Kidney capillary endothelial cell (primary cell): Measurements from ENCODE around the gene SEC16A.
A peak's percentile ranks its signal among the peaks of the same experiment; 100 is the strongest.

ENCODE experiments used
- DNase-seq: peaks from one replicate; pipeline ENCODE4 v3.0.0-alpha.2; 2018; ENCODE audit warnings: low spot score

The SEC16A gene

DNA sequence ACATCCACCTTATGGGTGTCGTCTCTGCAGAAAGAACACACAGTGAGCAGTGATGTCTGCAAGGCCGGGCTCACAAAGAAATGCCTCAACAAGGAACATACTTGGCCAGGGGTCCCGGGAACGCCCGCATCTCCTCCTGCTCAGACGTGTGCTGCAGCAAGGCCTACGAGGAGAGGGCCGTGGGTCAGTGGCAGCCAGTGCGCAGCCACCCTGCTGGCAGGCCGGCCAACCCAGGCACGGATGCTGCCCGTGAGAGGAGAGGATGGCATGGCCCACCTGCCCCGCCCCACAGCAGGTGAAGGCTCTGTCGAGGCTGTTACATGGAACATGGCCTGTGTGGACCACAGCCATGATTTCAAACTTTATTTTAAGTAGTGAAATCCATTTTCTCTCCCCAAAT, 19.3 kb downstream of the SEC16A start:
- DNase-seq = no peak

DNA sequence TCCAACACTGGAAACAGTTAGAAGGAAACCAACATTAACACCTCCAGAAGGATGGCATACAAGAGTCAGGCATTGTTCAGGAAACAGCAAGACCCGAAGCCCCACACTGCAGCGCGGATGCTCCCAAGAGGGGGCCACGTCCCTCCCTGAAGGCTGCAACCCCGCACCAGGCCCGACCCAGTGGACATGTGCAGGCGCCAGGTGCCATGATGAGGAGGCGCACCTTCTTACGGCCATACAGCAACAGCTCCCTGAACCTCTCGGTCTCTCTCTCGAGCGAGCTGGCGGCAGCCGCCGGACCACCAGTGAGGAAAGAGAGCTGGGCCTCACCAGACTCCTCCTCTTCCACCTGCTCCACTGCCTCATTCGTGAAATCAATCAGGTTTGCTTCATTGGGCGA, 20.2 kb downstream of the SEC16A start:
- no peak for DNase-seq

DNA sequence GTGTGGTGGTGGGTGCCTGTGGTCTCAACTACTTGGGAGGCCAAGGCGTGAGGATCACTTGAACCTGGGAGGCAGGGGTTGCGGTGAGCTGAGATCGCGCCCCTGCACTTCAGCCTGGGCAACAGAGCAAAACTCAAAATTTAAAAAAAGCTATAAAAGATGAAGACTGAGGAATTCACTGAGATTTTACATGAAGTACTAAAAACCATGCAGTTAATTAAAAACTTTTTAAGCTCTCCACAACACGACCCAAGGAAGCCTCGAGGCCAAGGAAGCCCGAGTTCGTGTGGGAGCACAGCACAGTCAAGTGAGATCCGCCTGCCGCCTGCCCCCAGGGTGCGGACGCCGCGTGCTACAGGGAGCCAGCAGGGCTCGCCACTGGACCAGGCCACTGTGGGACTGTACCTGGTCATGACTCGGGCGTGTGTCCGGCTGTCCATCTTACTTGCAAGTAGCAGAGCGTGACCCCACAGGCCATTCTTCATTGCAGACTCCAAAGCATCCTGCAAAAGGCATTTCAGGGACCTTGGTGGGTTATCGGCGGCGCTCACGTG, 22.0 kb downstream of the SEC16A start:
- no peak for DNase-seq

DNA sequence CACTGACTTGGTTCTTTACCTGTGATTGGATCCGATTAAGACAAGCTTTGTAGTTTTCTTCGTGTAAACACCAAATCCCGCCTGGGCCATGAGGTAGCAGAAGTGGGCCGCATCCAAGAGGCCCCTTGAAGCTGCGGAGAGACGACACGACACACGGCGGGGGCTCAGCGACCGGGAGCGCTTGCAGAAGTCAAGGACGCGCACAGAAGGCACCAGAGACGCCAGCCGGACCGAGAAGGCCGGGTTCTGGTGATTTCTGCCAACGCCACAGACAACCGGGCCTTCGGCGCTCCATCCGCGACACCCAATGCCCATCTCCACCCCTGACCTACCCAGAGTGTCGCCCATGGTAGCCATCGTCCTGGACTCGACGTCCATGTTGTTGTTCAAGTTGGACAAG, 23.4 kb downstream of the SEC16A start:
- DNase-seq = no peak

DNA sequence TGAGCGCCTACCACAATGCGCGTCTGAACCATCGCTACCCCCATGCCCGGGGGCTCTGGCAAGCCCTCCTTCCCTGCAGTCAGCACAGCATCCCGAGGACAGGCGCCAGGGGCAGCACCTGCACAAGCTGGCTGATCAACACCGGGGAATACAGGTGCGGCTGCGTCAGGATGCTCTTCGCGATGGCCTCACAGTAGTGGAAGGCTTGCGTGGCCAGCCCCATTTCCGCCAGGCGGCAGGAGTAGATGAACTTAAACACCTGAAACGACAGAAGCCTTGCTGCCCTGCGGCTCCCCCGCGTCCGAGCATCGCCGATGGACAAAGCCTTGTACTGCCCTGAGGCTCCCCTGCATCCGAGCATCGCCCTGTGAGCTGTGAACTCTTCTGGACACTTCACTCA, 25.5 kb downstream of the SEC16A start:
- DNase-seq = no peak

DNA sequence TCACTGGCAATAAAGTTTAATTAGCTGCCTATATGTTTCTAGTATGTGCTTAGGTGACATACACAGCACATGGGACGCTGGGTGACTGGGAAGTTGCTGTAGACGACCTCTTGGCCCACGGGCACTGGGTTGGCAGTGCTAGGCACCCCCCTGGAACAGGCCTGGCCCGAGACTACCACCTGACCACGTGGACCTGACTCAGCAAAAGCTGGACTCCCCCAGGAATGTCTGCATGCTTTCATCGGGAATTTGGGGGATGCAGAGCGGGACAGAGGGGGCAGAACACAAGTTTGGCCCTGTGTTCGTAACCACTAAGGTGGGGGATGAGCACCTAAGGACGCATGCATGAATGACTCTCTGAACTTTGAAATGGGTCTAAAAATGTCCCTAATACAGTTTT, 26.6 kb downstream of the SEC16A start:
- DNase-seq = no peak

DNA sequence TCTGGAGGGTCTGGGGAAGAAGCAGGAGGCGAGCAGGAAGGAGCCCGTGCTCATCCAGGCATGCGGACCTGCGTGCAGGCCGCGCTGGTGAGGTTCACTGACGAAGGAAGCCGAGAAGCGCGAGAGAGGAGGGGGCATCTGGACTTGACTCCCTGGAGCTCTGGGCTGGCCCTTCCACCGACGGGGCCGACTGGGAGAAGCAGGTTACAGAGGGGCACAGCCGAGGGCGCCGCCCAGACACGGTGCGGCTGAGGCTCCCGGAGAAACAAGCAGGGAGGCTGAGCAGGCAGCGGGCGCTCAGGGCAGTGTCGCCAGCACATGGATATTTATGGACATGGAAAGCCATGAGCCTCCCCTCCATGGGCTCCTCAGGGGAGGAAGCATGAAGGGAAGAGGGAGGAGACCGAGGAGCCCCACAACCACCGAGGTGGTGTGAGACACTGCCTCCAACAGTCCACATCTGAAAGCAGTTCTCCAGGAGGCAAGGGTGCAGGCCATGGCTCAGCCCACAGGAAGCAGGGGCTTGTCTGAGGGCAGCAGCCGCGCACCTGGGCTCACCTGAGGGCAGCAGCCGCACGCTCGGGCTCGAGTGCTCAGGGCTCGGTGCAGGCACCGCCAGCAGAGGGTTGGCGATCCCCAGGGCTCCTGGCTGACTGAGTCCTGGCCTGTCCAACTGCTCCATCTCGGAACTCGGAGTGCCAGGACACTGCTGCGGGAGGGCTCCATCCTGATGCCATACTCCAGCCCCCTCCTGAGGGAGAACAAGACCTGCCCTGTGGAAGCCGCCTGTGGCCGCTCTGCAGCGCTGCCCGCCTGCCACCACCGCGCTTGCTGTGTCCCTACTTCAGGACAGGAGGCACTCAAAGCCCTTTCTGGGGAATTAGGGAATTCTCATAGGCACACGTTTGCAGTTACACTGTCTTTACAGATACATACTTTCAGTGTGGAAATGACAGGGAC, 27.5 kb downstream of the SEC16A start:
- no peak for DNase-seq

DNA sequence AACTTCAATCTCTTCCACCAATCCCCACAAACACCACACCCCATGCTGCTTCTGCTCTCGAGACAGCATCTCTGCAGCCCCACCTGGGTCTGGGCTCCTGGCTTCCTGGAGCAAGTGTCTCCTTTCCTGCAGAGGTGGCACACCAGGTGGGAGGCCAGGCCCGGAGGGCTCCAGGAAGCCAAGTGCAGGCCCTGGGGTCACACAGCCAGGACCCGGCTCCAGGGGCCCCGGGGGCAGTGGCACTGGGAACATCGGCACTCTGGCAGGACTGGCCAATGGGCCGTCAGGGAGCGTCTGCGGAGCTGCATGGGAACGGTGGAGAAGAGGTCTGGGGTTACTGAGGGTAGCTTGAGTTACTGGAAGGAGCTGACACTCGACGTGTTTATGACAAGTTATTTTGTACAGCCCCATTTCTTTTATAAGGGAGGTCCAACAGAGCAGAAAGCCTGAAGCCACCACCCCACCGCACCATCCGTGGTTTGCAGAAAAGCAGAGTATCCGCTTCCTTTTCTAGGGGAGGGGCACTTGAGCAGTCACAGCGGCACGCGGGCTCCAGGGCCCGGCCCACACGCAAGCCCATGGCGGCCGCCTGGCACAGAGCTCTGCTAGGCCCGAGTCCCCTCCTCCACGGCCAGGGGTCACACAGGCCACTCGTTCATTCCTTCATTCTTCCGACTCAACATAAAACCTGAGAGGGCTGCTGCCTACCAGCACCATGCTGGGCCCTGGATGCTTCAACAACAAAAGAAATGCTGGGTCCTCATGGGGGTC, 28.6 kb downstream of the SEC16A start:
- no peak for DNase-seq

DNA sequence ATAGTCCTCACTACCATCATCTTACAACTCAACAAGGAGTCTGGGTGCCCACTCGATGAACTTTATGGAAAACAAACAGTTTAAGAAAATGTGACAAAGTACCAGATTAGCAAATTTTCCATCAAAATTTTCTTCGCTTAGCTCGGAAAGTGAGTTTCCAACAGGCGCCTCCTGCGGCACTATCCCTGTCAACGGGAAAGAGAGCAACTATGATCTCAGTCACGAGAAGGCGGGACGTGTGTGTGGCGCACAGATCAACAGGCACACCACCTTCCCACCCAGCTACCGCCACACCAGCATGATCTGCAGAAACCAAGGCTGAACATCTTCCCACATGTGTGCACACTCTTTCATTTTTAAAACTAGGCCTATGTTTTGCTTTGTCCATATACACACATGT, 29.5 kb downstream of the SEC16A start:
- DNase-seq = no peak

DNA sequence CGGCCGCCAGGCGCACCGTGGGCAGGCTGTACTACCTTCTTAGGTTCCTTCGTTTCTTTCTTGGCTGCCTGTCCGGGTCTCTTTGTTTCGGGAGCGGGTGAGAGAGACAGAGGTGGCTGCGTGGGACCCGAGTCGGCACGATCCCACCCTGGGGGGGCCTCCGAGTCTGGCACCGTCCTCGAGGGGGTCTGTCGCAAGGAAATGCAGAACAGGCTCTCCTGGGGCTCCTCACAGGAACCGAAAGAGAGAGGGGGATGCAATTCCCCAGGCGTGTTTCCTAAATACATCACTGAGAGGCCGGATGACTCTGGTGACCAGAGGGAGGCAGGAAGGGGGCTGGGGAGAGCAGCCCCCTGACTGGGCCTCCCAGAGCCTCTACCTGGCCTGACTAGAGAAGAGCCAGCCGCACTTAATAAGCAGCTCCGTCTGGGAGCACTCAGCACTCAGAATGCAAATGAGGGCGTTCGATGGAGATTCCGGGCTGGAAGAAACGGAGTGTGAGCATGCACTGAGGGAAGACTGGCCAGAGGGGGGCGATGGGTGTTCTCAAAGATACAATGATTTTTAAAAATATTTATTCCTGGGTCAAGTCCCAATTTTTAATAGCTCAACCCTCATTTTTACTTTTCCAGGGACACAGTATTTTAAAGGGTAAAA, 31.5 kb downstream of the SEC16A start:
- DNase-seq = no peak

DNA sequence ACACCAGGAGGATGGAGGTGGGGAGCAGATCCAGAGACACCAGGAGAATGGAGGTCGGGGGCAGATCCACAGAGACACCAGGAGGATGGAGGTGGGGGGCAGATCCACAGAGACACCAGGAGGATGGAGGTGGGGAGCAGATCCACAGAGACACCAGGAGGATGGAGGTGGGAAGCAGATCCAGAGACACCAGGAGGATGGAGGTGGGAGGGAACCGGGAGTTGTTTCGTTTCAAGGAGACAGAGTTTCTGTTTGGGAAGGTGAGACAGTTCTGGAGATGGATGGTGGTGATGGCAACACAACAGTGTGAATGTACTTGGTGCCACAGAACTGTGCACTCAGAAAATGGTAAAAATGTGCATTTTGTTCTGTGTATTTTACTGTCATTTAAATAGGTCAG, 34.2 kb downstream of the SEC16A start:
- DNase-seq = no peak

DNA sequence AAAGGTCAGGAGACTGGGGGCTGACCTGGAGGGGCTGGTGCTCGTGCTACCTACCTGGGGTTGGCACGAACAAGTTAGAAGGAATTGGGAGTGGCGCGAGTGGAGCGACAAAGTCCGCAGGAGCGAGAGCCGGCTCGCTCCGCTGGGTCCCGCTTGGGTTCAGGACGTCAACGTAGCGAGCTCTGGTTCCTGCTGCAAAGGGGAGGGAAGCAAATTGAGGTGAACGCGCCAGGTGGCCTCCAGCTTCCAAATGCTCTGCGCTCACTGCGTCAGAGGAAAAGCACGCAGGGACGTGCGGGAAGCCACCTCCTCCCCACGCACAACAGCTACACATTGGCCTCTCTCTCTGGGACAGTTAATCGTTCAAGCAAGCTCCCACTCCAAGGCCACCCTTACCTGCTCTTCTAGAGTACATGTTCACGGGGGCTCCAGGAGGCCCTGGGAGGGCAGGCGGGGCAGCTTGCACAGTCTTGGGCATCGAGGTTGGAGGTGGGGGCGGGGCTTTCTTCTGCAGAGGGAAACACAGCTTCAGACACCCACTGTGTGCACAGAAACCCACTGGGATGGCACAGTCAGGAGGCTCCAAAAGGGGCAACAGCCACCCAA, 35.6 kb downstream of the SEC16A start:
- no peak for DNase-seq

DNA sequence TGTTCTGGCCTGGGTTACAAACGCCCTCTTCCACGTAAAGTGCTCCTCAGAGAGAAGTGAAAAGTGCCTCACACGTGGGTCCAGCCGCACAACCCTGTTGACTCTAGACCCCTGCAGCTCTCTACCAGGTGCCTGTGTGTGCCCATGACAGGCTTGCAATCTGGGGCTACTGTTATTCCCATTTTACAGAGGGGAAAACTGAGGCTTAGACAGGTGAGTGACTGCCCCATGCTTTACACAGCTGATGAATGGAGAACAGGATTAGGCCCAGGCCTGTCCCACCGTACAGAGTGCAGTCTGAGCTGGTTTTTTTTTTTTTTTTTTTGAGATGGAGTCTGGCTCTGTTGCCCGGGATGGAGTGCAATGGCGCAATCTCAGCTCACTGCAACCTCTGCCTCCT, 37.0 kb downstream of the SEC16A start:
- no peak for DNase-seq

DNA sequence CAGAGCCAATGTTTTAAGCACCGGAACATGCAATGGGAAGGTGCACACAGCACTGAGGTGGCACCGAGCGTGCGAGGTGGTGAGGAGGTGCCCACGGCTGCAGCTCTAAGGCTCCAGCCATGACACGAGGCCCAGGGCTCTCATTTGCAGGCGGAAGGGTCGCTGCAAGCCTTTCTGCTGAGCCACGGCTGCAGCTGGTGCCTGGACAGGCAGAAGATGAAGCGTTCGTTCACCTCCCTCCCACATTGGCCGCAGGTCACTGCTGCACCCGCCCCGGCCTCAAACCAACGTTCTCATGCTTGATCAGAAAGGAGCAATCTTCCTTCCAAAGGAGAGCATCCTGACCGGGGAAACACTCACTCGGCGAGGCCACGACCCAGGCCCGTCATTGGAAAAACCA, 38.7 kb downstream of the SEC16A start:
- no peak for DNase-seq

DNA sequence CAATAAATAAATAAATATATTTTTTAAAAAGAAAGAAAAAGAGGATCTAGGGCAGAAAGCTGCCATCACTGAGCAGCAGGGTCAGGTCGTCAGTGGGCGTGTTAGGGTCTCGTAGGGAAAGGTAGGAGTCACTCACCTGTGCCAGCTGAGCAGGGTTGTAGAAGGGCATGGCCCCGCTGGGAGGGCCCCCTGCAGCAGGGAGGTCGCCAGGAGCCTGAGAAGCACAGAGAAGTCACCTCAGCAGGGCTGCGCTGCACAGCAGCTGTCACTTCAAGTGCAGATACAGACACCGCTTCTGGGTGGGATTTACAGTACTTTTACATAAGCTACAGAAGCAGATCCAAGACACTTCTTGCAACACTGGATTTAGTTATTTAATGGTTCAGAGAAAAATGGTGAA, 39.2 kb downstream of the SEC16A start:
- DNase-seq = no peak

DNA sequence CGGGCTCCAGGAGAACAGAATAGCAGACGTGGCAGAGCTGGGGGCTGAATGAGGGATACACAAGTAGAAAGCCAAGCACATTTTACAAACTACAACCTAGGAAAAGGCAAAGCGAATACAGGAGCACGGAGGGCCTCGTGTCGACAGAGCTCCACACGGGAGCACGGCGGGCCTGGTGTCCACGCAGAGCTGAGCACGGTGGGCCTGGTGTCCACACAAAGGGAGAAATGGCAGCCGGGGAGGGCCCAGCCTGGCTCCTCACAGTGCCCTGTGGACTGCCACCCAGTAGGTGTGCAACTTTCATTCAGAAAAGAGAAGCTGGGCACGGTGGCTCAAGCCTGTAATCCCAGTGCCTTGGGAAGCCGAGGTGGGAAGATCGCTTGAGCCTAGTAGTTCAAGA, 39.8 kb downstream of the SEC16A start:
- no peak for DNase-seq

DNA sequence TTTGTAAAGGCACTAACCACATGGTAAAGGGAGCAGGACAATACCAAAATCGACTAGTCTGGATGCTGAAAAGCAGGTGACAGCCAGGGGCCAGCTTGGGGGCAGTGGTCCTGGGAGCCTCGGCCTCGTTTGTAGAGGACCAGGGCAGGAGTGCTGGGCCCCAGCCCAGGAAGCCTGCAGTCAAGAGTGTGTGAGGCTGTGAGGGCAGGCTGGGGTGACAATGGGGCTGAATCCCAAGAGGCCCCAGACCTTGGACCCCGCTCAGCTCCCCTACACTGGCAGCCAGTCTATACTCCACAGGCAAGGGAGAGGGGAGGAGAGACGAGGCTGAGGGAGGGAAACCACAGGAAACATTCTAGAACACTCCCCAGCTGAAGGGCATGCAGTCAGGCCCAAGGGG, 40.6 kb downstream of the SEC16A start:
- DNase-seq = no peak

DNA sequence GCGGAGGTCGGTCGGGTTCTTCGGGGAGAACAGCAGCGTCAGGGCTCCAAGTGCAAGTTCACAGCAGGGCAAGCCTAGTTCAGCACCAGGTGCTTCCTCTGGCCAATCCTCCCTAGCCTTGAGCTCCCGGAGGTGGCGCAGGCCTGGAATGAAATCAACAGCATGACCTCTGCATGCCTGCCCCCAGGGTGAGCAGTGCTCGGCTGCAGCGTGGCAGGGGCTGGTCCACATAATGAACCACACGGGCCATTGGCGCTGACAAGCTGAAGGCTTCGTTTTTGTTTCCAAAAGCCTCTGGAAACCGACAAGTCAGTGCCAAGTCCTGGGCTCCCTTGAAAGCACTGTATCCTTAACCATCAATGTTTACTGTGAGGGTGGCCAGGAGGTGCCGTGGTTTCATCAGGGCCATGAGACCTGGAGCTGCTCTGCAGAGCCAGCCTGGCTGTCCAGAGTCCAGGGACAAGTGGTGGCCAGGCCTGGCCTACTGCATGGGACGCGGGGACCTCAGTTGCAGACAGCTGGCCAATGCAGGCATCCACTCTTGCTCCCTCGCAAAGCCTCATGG, 41.1 kb downstream of the SEC16A start:
- DNase-seq = no peak

DNA sequence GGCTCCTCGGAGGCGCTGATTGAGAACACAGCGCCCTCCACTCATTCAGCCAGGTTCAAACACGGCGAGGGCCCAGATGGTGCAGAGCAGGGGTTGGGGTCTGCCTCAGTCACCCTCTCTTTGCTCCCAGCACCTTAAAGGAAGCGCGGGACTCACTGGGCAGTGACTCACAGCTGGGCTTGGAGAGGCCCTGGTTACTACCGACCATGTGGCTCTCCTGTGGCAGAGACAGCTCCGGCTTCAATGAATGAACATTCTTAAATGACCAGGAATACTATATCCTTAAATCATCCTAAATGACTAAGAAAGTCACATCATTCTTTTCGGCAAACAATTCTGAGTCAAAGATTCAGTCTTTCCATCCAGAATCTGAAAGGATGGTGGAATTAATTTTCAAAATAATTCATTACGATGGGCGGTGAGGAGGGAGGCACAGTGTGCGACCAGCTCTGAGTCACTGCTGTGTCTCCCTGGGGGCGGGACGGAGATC, 41.6 kb downstream of the SEC16A start:
- DNase-seq = no peak

DNA sequence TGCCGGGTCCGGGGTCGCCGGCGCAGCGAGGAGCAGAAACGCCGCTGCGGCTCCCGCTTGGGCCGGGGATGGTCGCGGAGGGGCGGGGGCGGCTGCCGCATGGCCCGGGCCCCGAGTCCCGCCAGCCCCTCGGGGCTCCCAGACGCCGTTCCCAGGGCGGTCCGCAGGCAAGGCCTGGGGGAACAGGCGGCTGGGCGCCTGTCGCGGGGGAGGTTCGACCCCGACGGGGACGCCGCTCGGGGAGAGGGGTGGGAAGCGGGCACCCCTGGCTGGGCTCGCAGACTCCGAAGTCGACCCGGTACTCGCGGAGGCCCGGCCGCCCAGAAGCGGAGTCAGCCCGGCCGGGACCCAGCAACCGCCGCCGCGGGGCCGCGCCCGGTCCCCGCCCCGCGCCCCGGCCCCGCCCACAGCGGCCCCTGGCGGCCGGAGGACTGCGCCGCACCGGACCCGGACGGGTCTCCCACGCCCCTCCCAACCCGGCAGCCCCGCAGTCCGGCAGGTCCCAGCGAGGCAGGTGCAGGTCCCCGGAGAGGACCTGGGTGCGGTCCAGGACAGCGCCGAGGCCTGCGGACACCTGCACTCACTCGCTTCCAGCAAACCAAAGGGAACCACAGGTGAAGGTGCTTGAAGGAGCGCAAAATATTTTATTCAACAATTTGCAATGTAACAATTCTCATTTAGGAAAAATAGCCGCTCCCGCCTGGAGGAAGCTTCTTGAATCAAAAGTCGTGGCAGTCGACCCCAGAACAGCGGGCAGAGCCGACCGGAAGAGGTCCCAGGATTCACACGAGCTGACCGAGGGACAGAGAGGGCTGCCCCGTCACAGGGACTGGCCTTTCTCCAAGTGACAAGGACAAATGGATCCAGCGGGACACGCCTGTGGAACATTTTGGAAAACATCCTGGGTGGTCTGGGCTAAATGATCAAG, 43.1 kb downstream of the SEC16A start, which contains the start of gene INPP5E:
Gene INPP5E, minus strand, starts transcription at position 365 of the 928 bp plus-strand sequence. CDS start 426 bp downstream, outside the sequence.
- peak; percentile 46 for DNase-seq
